Tibial artery (tissue), 4 donors: ENCODE data around the gene SCAP.

Source experiments
- DNase-seq, 2 donors: peaks; one replicate each; pipeline ENCODE4 v3.0.0-alpha.2; 2019
- H3K27ac ChIP-seq, 2 donors: fragments of 200-600 bp; sonication (generic) in 1 of 2; 1 replicate in 1 of 2; 2 replicates in 1 of 2; pipeline ENCODE4 v1.5.1; 2018 to 2019; ENCODE audit warnings: mild to moderate bottlenecking in 1 of 2
- H3K27me3 ChIP-seq, 2 donors: fragments of 200-600 bp; sonication (generic) in 1 of 2; one replicate each; pipeline versions ENCODE4 v1.5.1 to v1.6.0; 2016 to 2019
- H3K36me3 ChIP-seq, 3 donors: fragments of 200-600 bp; sonication (generic) in 2 of 3; one replicate each; pipeline ENCODE4 v1.5.1; 2016 to 2019; ENCODE audit warnings: mild to moderate bottlenecking in 2 of 3
- H3K4me1 ChIP-seq, 4 donors: fragments of 200-600 bp; sonication (generic) in 2 of 4; 1 replicate in 3 of 4; 2 replicates in 1 of 4; pipeline ENCODE4 v1.5.1; 2016 to 2019
- H3K4me3 ChIP-seq, 2 donors: fragments of 200-600 bp; sonication (generic) in 1 of 2; 1 replicate in 1 of 2; 2 replicates in 1 of 2; pipeline ENCODE4 v1.5.1; 2018 to 2019; ENCODE audit warnings: mild to moderate bottlenecking in 2 of 2
- H3K9me3 ChIP-seq, 3 donors: fragments of 200-600 bp; sonication (generic) in 1 of 3; one replicate each; pipeline ENCODE4 v1.5.1; 2016 to 2019
- CTCF ChIP-seq, 2 experiments: fragments of 200-600 bp in 1 of 2; fragments of 450-650 bp in 1 of 2; IDR thresholded peaks; one replicate each; pipeline ENCODE4 v1.5.1; 2017 to 2019; ENCODE audit warnings: antibody characterized with exemption in 2 of 2, mild to moderate bottlenecking in 1 of 2, moderate library complexity in 1 of 2
- intact Hi-C: fragments of 100-400 bp; cut with DNase I; formaldehyde crosslinking; loops from one replicate; pipeline ENCODE4 v1.15.0; 2023; ENCODE audit warnings: low total_unique reads

SCAP gene

GRCh38 chr3:47409284-47409683, 66.5 kb downstream of the SCAP start:
- Histone ChIP-seq H3K9me3 (no peaks in the 10 kb centered on the region), H3K4me1 (peaks cover 0 to 25% (median 19%) of the 10 kb centered on the region in 4 donors), H3K27ac (no peak overlapping the region), H3K4me3 (no peak overlapping the region), H3K27me3 (no peaks in the 10 kb centered on the region), H3K36me3 (peaks cover 62 to 88% (median 85%) of the 10 kb centered on the region in 3 donors)
- intact Hi-C loops = no loop called here
- TF ChIP-seq CTCF (IDR thresholded peaks at IDR 0.05) = no peak
- DNase-seq = no peak

GRCh38 chr3:47408839-47409229, 66.9 kb downstream of the SCAP start:
- Histone ChIP-seq H3K27me3 (no peaks in the 10 kb centered on the region), H3K36me3 (peaks cover 58 to 83% (median 81%) of the 10 kb centered on the region in 3 donors), H3K4me3 (no peak overlapping the region), H3K9me3 (no peaks in the 10 kb centered on the region), H3K27ac (no peak overlapping the region), H3K4me1 (peaks cover 0 to 26% (median 24%) of the 10 kb centered on the region in 4 donors)
- TF ChIP-seq CTCF (IDR thresholded peaks at IDR 0.05) = no peak
- no peak for DNase-seq
- intact Hi-C loops = no loop called here

- Histone ChIP-seq H3K4me1 (peaks cover 0 to 27% (median 24%) of the 10 kb centered on the region in 4 donors), H3K9me3 (no peaks in the 10 kb centered on the region), H3K4me3 (no peak overlapping the region), H3K36me3 (peaks cover 51 to 76% (median 74%) of the 10 kb centered on the region in 3 donors), H3K27ac (no peak overlapping the region), H3K27me3 (no peaks in the 10 kb centered on the region)
- TF ChIP-seq CTCF (IDR thresholded peaks at IDR 0.05) = no peak
- no peak for DNase-seq
- intact Hi-C loops = no loop called here
Measured at GRCh38 chr3:47407896-47408838, 67.6 kb downstream of the SCAP start.

GRCh38 chr3:47407237-47407636, 68.5 kb downstream of the SCAP start:
- intact Hi-C loops = no loop called here
- Histone ChIP-seq H3K27ac (no peak overlapping the region), H3K4me3 (no peak overlapping the region), H3K4me1 (peaks cover 0 to 27% (median 24%) of the 10 kb centered on the region in 4 donors), H3K36me3 (peaks cover 42 to 67% (median 65%) of the 10 kb centered on the region in 3 donors), H3K27me3 (no peaks in the 10 kb centered on the region), H3K9me3 (no peaks in the 10 kb centered on the region)
- DNase-seq = no peak
- no peak for TF ChIP-seq CTCF (IDR thresholded peaks at IDR 0.05)

GRCh38 chr3:47406762-47407149, 69.0 kb downstream of the SCAP start:
- no peak overlapping the region for H3K4me3 ChIP-seq
- DNase-seq = no peak
- no peak overlapping the region for H3K27ac ChIP-seq
- TF ChIP-seq CTCF (IDR thresholded peaks at IDR 0.05) = no peak
- H3K27me3 ChIP-seq = no peaks in the 10 kb centered on the region
- no peaks in the 10 kb centered on the region for H3K9me3 ChIP-seq
- peaks cover 37 to 62% (median 60%) of the 10 kb centered on the region in 3 donors for H3K36me3 ChIP-seq
- intact Hi-C loops = no loop called here
- peaks cover 0 to 27% (median 24%) of the 10 kb centered on the region in 4 donors for H3K4me1 ChIP-seq
